Activated B cell treated with CpG ODN at 0.5 μM for 24 hours (primary cell): Measurements from ENCODE around the gene SLC10A4. TPM values are rescaled to one million over a fixed set of nuclear protein-coding genes. Genes with fewer than 3 reads are reported as not detected.

Source experiments
- ATAC-seq: fragments of 200-7000 bp; cut with Tn5 transposase; one replicate; pipeline ENCODE4 v1.10.0; 2021; ENCODE audit warnings: low read depth, mild to moderate bottlenecking, moderate library complexity
- CTCF ChIA-PET: fragments of 350-600 bp; sonication (Branson Sonifier 250); formaldehyde crosslinking; loops from one replicate; lab custom pipeline; 2021; ENCODE audit warnings: antibody characterized with exemption; lab: Charles Lee
- POLR2A ChIA-PET: fragments of 350-600 bp; sonication (Branson Sonifier 250); formaldehyde crosslinking; loops from one replicate; lab custom pipeline; 2021; ENCODE audit warnings: antibody characterized with exemption; lab: Charles Lee
- DNase-seq: peaks from one replicate; pipeline ENCODE4 v3.0.0; 2022
- H3K27ac Mint-ChIP-seq: one replicate; pipeline ENCODE4 v1.8.0; 2020; ENCODE audit warnings: mixed read lengths
- H3K27me3 Mint-ChIP-seq: one replicate; pipeline ENCODE4 v1.8.0; 2021; ENCODE audit warnings: mixed read lengths
- H3K36me3 Mint-ChIP-seq: one replicate; pipeline ENCODE4 v1.8.0; 2021; ENCODE audit warnings: low read depth, mixed read lengths
- H3K4me1 Mint-ChIP-seq: one replicate; pipeline ENCODE4 v1.8.0; 2021; ENCODE audit warnings: mixed read lengths
- H3K4me3 Mint-ChIP-seq: one replicate; pipeline ENCODE4 v1.8.0; 2020; ENCODE audit warnings: mild to moderate bottlenecking, mixed read lengths
- H3K9me3 Mint-ChIP-seq: one replicate; pipeline ENCODE4 v1.8.0; 2020; ENCODE audit warnings: mixed read lengths
- intact Hi-C: fragments of 100-400 bp; cut with micrococcal nuclease; formaldehyde crosslinking; loops from one replicate; pipeline ENCODE4 v1.15.1; 2024
- total RNA-seq: library from RNA; stranded (reverse); gene quantifications from 2 replicates; pipeline ENCODE4 v1.2.3, GENCODE V29; 2022
- TF ChIP-seq, protein P1 (sequence below): fragments of 200-600 bp; IDR thresholded peaks from one replicate; pipeline ENCODE4 v1.8.0; 2022; ENCODE audit warnings: antibody characterized with exemption, mild to moderate bottlenecking

Gene SLC10A4
- total RNA-seq, 1 donor from 2014 or later = not detected

- ATAC-seq = no peak
These were observed 1.5 kb downstream of the SLC10A4 start for GRCh38 chr4:48484494-48485168.

GRCh38 chr4:48489683-48490011, 6.5 kb downstream of the SLC10A4 start:
- ChIA-PET POLR2A (no interaction called here), CTCF (no interaction called here)
- ATAC-seq (no peak), DNase-seq (no peak)
- H3K36me3 Mint-ChIP-seq = no peaks in the 10 kb centered on the region
- intact Hi-C loops = no loop called here
- peaks cover 41% of the 10 kb centered on the region for H3K27me3 Mint-ChIP-seq
- no peak overlapping the region for H3K4me3 Mint-ChIP-seq
- TF ChIP-seq, protein P1, sequence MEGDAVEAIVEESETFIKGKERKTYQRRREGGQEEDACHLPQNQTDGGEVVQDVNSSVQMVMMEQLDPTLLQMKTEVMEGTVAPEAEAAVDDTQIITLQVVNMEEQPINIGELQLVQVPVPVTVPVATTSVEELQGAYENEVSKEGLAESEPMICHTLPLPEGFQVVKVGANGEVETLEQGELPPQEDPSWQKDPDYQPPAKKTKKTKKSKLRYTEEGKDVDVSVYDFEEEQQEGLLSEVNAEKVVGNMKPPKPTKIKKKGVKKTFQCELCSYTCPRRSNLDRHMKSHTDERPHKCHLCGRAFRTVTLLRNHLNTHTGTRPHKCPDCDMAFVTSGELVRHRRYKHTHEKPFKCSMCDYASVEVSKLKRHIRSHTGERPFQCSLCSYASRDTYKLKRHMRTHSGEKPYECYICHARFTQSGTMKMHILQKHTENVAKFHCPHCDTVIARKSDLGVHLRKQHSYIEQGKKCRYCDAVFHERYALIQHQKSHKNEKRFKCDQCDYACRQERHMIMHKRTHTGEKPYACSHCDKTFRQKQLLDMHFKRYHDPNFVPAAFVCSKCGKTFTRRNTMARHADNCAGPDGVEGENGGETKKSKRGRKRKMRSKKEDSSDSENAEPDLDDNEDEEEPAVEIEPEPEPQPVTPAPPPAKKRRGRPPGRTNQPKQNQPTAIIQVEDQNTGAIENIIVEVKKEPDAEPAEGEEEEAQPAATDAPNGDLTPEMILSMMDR = no peak
- no peak overlapping the region for H3K27ac Mint-ChIP-seq
- H3K9me3 Mint-ChIP-seq = no peaks in the 10 kb centered on the region
- peaks cover 8% of the 10 kb centered on the region for H3K4me1 Mint-ChIP-seq

More at GRCh38 chr4:48484494-48485168, 1.5 kb downstream of the SLC10A4 start:
- POLR2A ChIA-PET = interaction anchor here (0.6 kb wide), 1 partner anchor 8 kb away, joined by 3 read pairs; no protein-coding TSS in a partner anchor
- Mint-ChIP-seq H3K9me3 (no peaks in the 10 kb centered on the region), H3K36me3 (no peaks in the 10 kb centered on the region), H3K27ac (no peak overlapping the region), H3K4me3 (peak overlapping the region; percentile 77), H3K4me1 (peaks cover 22% of the 10 kb centered on the region), H3K27me3 (peaks cover 67% of the 10 kb centered on the region)
- TF ChIP-seq, protein P1 = no peak
- DNase-seq = no peak
- CTCF ChIA-PET = interaction anchor here (0.6 kb wide), 1 partner anchor 15 kb away, joined by 3 read pairs; no protein-coding TSS in a partner anchor
- intact Hi-C loops = no loop called here

DNA sequence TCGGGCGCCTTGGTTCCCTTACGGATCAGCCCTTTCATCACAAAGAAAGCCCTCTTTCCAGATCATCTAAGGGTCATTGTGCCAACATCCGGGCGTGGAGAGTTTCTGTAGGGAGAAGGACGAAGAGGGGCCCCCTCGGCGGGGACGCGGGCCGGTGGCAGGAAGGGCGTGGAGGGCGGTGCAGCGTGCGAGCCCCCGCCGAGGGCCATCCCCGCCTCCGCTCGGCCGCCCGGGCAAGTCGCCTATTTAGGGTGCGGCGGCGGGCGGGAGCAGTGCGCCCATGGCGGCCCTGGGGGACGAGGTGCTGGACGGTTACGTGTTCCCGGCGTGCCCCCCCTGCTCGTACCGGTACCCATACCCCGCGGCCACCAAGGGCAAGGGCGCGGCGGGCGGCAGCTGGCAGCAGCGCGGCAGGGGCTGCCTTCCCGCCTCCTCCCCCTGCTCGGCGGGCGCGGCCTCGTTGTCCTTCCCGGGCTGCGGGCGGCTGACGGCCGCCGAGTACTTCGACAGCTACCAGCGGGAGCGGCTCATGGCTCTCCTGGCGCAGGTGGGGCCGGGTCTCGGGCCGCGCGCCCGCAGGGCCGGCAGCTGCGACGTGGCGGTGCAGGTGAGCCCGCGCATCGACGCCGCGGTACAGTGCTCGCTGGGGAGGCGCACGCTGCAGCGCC, 7.0 kb downstream of the SLC10A4 start, which contains the start of gene ZAR1:
ZAR1 (plus strand) TSS at position 241 of the 668 bp plus-strand sequence; CDS start at position 281, 40 bp downstream.
- intact Hi-C loops = no loop called here
- Mint-ChIP-seq H3K27me3 (peaks cover 36% of the 10 kb centered on the region), H3K36me3 (no peaks in the 10 kb centered on the region), H3K4me1 (peaks cover 6% of the 10 kb centered on the region), H3K9me3 (no peaks in the 10 kb centered on the region), H3K4me3 (peak within 1 kb of the TSS; percentile 70), H3K27ac (no peak within 1 kb of the TSS)
- peak; percentile 21 for DNase-seq
- ChIA-PET POLR2A (no interaction called here), CTCF (no interaction called here)
- TF ChIP-seq, protein P1 = no peak
- ATAC-seq = peak; percentile 28

DNA sequence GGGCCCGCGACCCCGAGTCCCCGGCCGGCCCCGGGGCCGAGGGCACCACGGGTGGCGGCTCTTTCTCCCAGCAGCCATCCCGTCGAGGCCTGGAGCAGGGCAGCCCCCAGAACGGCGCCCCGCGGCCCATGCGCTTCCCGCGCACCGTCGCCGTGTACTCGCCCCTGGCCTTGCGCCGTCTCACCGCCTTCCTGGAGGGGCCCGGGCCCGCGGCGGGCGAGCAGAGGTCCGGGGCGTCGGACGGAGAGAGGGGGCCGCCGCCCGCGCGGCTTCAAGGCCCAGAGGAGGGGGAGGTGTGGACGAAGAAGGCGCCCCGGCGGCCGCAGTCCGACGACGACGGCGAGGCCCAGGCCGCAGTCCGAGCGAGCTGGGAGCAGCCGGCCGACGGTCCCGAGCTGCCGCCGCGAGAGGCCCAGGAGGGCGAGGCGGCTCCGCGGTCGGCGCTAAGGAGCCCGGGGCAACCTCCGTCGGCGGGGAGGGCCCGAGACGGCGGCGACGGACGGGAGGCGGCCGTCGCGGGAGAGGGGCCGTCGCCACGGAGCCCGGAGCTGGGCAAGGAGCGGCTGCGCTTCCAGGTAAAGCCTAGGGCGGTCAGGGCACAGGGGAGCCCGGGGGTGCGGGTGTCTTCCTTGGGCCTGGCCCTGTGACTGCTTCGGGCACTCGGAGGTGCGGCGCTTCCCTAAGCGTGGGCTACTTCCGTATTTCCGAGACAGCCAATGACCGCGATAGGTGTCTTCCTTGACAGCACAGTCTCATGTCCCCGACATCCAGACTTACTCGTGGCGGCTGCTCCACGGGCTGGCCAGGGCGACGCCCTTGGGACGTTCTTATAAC, 7.8 kb downstream of the SLC10A4 start:
- H3K27me3 Mint-ChIP-seq = peaks cover 33% of the 10 kb centered on the region
- no peak overlapping the region for H3K27ac Mint-ChIP-seq
- DNase-seq = peak; percentile 25

More for the DNA sequence above, 7.8 kb downstream of the SLC10A4 start:
- TF ChIP-seq, protein P1 = no peak
- ChIA-PET CTCF (no interaction called here), POLR2A (no interaction called here)
- Mint-ChIP-seq H3K9me3 (no peaks in the 10 kb centered on the region), H3K36me3 (no peaks in the 10 kb centered on the region), H3K4me1 (peaks cover 6% of the 10 kb centered on the region), H3K4me3 (peak overlapping the region; percentile 35)
- intact Hi-C loops = no loop called here
- ATAC-seq = peak; percentile 54
